ENCODE results near the gene COL15A1. TPM values are rescaled to one million over a fixed set of nuclear protein-coding genes. Genes with fewer than 3 reads are reported as not detected.

Gene COL15A1
- total RNA-seq, 1 donor from 2014 or later, result 15.0 TPM

GRCh38 chr9:99055384-99055783 is 111.7 kb downstream of the COL15A1 start:
- H3K36me3 ChIP-seq, result peaks cover 0 to 5% of the 10 kb centered on the region in 2 donors
- no peak overlapping the region for H3K4me3 ChIP-seq
- intact Hi-C loops (cut with DNase I), result no loop called here
- H3K27me3 ChIP-seq, result no peaks in the 10 kb centered on the region
- no peak for DNase-seq (ENCODE audit: extremely low spot score in 2 of 2)
- no peaks in the 10 kb centered on the region for H3K9me3 ChIP-seq
- H3K4me1 ChIP-seq, result peaks cover 7% of the 10 kb centered on the region
- no peak overlapping the region for H3K27ac ChIP-seq
- TF ChIP-seq POLR2A (IDR thresholded peaks at IDR 0.05), result no peak
- TF ChIP-seq, protein P1, sequence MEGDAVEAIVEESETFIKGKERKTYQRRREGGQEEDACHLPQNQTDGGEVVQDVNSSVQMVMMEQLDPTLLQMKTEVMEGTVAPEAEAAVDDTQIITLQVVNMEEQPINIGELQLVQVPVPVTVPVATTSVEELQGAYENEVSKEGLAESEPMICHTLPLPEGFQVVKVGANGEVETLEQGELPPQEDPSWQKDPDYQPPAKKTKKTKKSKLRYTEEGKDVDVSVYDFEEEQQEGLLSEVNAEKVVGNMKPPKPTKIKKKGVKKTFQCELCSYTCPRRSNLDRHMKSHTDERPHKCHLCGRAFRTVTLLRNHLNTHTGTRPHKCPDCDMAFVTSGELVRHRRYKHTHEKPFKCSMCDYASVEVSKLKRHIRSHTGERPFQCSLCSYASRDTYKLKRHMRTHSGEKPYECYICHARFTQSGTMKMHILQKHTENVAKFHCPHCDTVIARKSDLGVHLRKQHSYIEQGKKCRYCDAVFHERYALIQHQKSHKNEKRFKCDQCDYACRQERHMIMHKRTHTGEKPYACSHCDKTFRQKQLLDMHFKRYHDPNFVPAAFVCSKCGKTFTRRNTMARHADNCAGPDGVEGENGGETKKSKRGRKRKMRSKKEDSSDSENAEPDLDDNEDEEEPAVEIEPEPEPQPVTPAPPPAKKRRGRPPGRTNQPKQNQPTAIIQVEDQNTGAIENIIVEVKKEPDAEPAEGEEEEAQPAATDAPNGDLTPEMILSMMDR (IDR thresholded peaks at IDR 0.05), result no peak
- no peak for TF ChIP-seq POLR2AphosphoS5 (IDR thresholded peaks at IDR 0.05; ENCODE audit: insufficient read depth in 1 of 2, low read depth in 1 of 2)

- peaks cover 7% of the 10 kb centered on the region for H3K4me1 ChIP-seq
- no peaks in the 10 kb centered on the region for H3K9me3 ChIP-seq
- no peak for DNase-seq (ENCODE audit: extremely low spot score in 2 of 2)
- H3K4me3 ChIP-seq, result no peak overlapping the region
- TF ChIP-seq, protein P1 (IDR thresholded peaks at IDR 0.05), result no peak
- TF ChIP-seq POLR2AphosphoS5 (IDR thresholded peaks at IDR 0.05; ENCODE audit: insufficient read depth in 1 of 2, low read depth in 1 of 2) (no peak), POLR2A (IDR thresholded peaks at IDR 0.05) (no peak)
- no peaks in the 10 kb centered on the region for H3K27me3 ChIP-seq
- H3K36me3 ChIP-seq, result peaks cover 0 to 5% of the 10 kb centered on the region in 2 donors
- no peak overlapping the region for H3K27ac ChIP-seq
- intact Hi-C loops (cut with DNase I), result no loop called here
Measured at GRCh38 chr9:99056186-99056585, 112.5 kb downstream of the COL15A1 start.

- Histone ChIP-seq H3K36me3 (peaks cover 0 to 6% of the 10 kb centered on the region in 2 donors), H3K9me3 (no peaks in the 10 kb centered on the region), H3K4me3 (no peak overlapping the region), H3K27ac (no peak overlapping the region), H3K4me1 (peaks cover 7% of the 10 kb centered on the region), H3K27me3 (no peaks in the 10 kb centered on the region)
- DNase-seq (ENCODE audit: extremely low spot score in 2 of 2), result no peak
- intact Hi-C loops (cut with DNase I), result no loop called here
- TF ChIP-seq, protein P1 (IDR thresholded peaks at IDR 0.05), result no peak
Measured at GRCh38 chr9:99056886-99057664, 113.4 kb downstream of the COL15A1 start.

DNA sequence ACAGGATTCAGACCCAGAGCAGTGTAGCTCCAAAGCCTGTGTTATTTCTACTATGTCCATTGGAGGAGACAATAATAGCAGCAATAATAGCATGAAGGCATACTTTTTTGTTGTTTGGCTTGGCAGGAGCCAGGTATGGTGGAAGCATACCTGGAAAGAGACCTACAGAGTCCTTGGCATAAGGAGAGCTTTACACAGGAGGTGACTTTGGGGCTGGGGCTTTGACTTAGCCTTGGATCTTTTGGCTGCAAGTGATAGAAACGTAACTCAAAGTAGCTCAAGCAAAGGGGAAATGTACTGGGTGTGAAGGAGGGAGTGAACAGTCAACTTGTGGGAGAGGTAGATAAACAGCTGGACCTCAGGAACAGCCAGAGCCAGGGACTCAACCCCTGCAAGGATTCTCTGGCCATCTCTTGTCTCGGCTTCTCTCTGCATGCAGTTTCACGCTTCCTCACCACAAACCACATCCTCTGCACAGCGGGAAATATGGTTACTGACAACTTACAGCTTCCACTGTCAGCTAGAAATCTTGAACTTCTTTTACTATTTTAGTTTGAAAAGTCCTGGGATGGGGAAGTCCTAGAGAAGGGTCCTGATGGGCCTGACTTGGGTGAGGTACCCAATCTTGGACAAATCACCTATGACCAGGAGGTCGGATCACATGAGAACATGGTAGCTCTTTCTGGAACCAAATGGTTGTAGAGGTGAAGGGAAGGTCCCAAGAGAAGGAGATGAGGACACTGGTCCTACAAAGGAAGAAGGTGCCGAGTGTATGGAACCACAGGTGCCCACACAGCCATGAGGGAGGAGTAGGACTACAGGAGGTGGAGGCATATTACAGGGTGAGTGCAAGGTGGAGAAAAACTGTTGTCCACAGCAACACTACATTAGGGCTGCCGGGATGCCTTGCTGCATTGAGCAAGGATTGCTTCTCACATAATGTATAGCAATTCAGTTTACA is 114.2 kb downstream of the COL15A1 start:
- Histone ChIP-seq H3K36me3 (peaks cover 0 to 15% of the 10 kb centered on the region in 2 donors), H3K27ac (no peak overlapping the region), H3K4me3 (no peak overlapping the region), H3K27me3 (no peaks in the 10 kb centered on the region), H3K9me3 (no peaks in the 10 kb centered on the region), H3K4me1 (peaks cover 7% of the 10 kb centered on the region)
- TF ChIP-seq POLR2AphosphoS5 (IDR thresholded peaks at IDR 0.05; ENCODE audit: insufficient read depth in 1 of 2, low read depth in 1 of 2) (no peak), POLR2A (IDR thresholded peaks at IDR 0.05) (no peak)
- TF ChIP-seq, protein P1 (IDR thresholded peaks at IDR 0.05), result no peak
- intact Hi-C loops (cut with DNase I), result no loop called here
- no peak for DNase-seq (ENCODE audit: extremely low spot score in 2 of 2)
